AG10803 (cell line): ENCODE measurements around the gene SPOCK1.

Experiments used
- DNase-seq: peaks from one replicate; pipeline ENCODE4 v3.0.0; 2010; ENCODE audit warnings: low read depth
- H3K4me3 ChIP-seq: 2 replicates; pipeline ENCODE4 v1.5.1; 2011; ENCODE audit warnings: mild to moderate bottlenecking, low read length, control low read depth
- TF ChIP-seq, protein P1 (sequence below): conservative IDR thresholded peaks from 2 replicates; pipeline ENCODE4 v1.5.1; 2011; ENCODE audit warnings: mild to moderate bottlenecking, low read length, control low read depth, inconsistent platforms

Gene SPOCK1

DNA sequence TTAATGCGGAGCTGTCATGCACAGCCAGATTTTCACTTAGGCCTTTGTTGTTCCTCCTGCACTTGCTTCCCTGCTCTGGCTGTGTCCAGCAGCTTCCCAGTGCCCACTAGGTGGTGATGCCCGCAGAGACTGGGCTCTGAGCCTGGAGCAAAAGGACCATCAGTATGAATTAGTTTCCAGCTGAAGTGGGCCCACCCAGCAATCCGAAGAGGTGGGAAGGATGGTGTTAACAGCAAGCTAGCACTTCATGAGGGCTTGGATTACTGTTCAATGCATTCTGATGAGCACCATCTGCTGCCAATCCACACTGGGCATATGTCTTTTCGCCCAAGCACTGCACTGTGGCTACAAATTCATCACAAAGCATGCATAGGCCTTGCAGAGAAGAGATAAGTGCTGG is 459.1 kb downstream of the SPOCK1 start:
- DNase-seq: no peak
- H3K4me3 ChIP-seq: no peak overlapping the region
- TF ChIP-seq, protein P1, sequence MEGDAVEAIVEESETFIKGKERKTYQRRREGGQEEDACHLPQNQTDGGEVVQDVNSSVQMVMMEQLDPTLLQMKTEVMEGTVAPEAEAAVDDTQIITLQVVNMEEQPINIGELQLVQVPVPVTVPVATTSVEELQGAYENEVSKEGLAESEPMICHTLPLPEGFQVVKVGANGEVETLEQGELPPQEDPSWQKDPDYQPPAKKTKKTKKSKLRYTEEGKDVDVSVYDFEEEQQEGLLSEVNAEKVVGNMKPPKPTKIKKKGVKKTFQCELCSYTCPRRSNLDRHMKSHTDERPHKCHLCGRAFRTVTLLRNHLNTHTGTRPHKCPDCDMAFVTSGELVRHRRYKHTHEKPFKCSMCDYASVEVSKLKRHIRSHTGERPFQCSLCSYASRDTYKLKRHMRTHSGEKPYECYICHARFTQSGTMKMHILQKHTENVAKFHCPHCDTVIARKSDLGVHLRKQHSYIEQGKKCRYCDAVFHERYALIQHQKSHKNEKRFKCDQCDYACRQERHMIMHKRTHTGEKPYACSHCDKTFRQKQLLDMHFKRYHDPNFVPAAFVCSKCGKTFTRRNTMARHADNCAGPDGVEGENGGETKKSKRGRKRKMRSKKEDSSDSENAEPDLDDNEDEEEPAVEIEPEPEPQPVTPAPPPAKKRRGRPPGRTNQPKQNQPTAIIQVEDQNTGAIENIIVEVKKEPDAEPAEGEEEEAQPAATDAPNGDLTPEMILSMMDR: no peak

DNA sequence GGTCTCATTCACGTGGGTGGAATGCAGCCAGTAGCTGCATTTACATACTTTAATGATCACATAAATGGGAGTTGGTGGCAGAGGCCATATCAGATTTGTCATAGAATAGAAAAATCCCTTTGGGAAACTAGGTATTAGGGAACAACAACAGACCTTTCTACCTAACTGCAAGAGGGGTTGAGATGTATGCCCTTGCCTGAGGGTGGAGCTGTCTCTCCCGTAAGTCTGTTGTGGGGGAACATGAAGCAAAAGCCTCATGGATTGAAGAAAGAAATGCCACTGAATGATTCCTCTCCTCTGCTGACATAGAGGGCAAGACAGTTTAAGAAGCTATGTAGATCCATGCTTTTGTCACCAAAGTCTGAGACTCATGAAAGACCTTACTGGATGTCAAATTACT is 461.3 kb downstream of the SPOCK1 start:
- DNase-seq: no peak
- no peak overlapping the region for H3K4me3 ChIP-seq
- TF ChIP-seq, protein P1: no peak

DNA sequence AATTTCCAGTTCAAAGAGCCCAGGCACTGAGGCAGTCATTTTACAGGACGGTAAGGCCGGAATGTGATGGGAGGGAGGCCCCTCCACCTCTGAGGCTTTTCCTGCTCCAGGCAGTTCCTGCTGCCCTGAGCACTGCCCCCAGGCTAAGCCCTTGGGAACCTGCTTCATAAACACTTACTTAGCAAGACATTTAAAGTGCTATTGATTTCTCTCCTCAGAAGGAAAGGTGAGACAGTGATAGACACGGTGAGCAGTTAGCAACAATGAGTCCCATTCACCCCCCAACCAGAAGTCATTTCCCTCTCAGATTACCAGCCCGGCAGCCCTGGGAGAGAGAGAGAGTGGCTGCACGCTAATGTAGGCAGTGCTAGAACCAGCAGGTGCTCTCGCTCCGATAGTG is 462.5 kb downstream of the SPOCK1 start:
- DNase-seq: no peak
- H3K4me3 ChIP-seq: no peak overlapping the region

DNA sequence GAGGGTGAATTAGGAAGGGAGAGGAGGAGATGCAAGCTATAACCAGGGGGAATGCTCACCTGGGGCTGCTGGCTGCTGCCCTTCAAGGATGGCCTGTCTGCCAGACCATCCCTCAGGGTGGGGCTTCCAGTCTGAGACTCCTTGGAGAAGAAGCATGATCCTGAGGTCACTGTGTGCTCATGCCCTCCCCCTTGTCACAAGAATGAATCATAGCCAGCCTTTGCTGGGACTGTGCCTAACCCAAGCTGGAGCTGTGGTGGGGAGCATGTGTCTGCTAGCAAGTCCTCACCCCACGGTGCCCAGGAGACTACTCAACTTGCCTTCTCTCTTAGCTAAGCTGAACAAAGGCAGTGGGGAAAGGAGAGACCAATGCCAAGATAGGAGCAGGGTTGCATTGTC is 463.6 kb downstream of the SPOCK1 start:
- no peak overlapping the region for H3K4me3 ChIP-seq
- DNase-seq: peak; percentile 28
- TF ChIP-seq, protein P1: no peak

More for the DNA sequence above, 462.5 kb downstream of the SPOCK1 start:
- TF ChIP-seq, protein P1: no peak

DNA sequence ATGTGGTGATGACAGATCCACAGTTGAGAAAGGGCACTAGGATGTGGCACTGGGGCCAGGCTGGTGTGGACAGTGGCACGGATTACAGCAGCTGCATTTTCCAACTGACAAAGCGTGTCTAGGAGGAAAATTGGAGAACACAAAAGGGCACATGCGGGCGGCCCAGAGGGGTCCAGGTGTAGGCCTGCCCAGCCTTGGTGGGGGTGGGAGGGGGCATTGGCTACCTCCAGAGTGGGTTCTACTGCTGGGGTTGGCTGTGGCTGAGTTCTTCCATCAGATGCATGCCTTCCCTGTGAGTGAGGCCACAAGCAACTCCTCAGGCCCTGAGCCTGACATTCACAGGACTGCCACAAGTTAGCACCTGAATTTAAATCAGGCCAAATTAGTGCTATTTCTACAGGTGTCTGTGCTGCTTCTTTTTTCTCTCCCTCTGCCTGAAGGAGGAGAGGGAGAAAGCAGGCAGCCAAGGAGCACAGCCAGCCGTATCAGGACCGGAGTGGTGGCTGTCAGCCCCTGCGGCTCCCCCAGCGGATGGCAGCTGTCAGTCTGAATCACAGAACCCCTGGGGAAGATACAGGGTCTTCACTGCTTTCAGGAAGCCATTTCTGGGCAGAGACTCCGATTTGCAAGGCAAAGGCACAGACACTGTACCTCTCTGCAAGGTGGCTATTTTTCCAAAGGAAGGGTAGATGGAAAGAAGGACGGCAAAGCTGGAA is 464.2 kb downstream of the SPOCK1 start:
- TF ChIP-seq, protein P1: no peak
- no peak for DNase-seq
- no peak overlapping the region for H3K4me3 ChIP-seq

DNA sequence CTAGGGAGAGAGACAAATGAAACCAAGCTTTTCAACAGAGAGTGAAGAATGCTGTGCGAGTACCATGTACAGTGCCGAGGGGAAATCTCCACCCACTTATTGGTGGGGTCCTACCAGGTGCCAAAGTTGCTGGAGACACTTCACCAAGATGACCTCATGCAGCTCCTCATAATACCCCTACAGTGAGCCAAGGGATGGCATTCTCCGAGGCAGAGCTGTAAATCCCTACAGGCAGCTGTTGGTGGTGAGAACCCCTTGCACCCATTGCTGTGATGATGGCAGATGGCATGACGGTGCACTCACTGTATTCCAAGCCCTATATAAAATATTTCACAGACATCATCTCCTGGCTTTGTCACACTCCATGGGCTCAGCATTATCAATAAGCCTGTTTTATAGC is 464.9 kb downstream of the SPOCK1 start:
- TF ChIP-seq, protein P1: no peak
- no peak overlapping the region for H3K4me3 ChIP-seq
- DNase-seq: no peak

DNA sequence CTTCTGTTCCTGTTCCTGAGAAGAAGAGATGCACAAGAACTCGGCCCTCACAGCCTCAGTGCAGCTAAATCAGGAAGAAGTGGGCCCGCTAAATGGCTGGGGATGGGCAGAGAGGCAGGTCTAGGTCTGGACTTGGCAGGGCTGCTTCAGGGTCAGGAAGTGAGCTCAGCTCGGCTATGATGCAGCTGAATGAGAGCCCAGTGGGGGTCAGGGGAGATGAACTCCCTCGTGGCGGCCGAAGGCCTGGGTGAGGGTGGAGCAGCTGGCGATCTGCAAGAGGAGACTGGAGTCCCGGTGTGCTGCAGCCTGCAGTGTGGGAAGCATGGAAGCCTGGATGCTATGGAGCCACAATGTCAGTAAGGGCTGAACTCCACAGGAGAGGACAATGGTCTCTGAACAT is 466.2 kb downstream of the SPOCK1 start:
- TF ChIP-seq, protein P1: no peak
- H3K4me3 ChIP-seq: no peak overlapping the region
- DNase-seq: no peak
